Psoas muscle (tissue), 8 donors: ENCODE results near the gene DHX40. TPM values are rescaled to one million over a fixed set of nuclear protein-coding genes. Genes with fewer than 3 reads are reported as not detected.

Experiments
- ATAC-seq, 4 donors: fragments of 200-7000 bp; cut with Tn5 transposase; one replicate each; pipeline ENCODE4 v1.9.1; 2020; ENCODE audit warnings: moderate library complexity in 3 of 4, mild to moderate bottlenecking in 2 of 4
- DNase-seq, 2 donors: peaks; one replicate each; pipeline ENCODE4 v3.0.0-alpha.2; 2020
- H3K27ac ChIP-seq: fragments of 200-600 bp; one replicate; pipeline ENCODE4 v1.8.0; 2022
- H3K27me3 ChIP-seq, 3 donors: fragments of 200-600 bp in 1 of 3; one replicate each; pipeline versions ENCODE4 v1.6.1 to v1.8.0; 2013 to 2022; ENCODE audit warnings: low read length in 2 of 3, mild to moderate bottlenecking in 2 of 3, moderate library complexity in 1 of 3; ENCODE audit not compliant: insufficient read depth in 3 of 3
- H3K36me3 ChIP-seq, 2 donors: fragments of 200-600 bp in 1 of 2; one replicate each; pipeline versions ENCODE4 v1.6.1 to v1.8.0; 2013 to 2022; ENCODE audit warnings: low read depth in 1 of 2, mild to moderate bottlenecking in 1 of 2, moderate library complexity in 1 of 2; ENCODE audit not compliant: insufficient read depth in 1 of 2
- H3K4me1 ChIP-seq: fragments of 200-600 bp; one replicate; pipeline ENCODE4 v1.8.0; 2022
- H3K4me3 ChIP-seq: fragments of 200-600 bp; one replicate; pipeline ENCODE4 v1.8.0; 2022; ENCODE audit warnings: mild to moderate bottlenecking
- H3K9me3 ChIP-seq: fragments of 200-600 bp; one replicate; pipeline ENCODE4 v1.8.0; 2022
- CTCF ChIP-seq: fragments of 200-600 bp; IDR thresholded peaks from one replicate; pipeline ENCODE4 v1.8.0; 2022; ENCODE audit warnings: antibody characterized with exemption
- WGBS, 3 donors: extraction: QIAGEN DNeasy Blood & Tissue Kit; methylation state at CpG; one replicate each; pipeline versions ENCODE4 v1.1.6 to v1.1.7; 2013; 5-methylcytosine and 5-hydroxymethylcytosine counted together
- intact Hi-C, 2 donors: fragments of 100-400 bp; cut with DNase I; formaldehyde crosslinking; loops; one replicate each; pipeline versions ENCODE4 v1.11.0 to v1.14.2; 2022
- polyA plus RNA-seq, 3 donors: library from polyadenylated mRNA; stranded (reverse); fragments of 200-250 nt; gene quantifications; one replicate each; pipeline ENCODE4 v1.2.3, GENCODE V29; 2013
- total RNA-seq, 4 donors: library from RNA; stranded (reverse); fragmentation: NEBNext Ultra II Directional in 2 of 4; extraction: Animal tissue kit (Norgen Biotek cat#: 25700) in 2 of 4; gene quantifications; one replicate each; pipeline versions ENCODE4 v1.2.1 to v1.2.4, GENCODE V29; 2021 to 2023
- donor health status: healthy with polysubstance abuse.
- donor health status: DM: no; HTN: no; CAD: no; lungs with moderate emphysema.
- donor health status: Bipolar disorder and iron deficiency.
- donor health status: healthy.
- donor health status: DM: yes; HTN: yes; CAD: no.
- donor health status: DM: no; HTN: no; CAD: no.
- donor health status: DM: no; HTN: no; CAD: no.
- donor health status: DM: yes; HTN: yes; CAD: no.

DHX40 gene
- total and polyA plus RNA-seq, 7 donors, result 8.5 to 21.8 (median 17.2) TPM

DNA sequence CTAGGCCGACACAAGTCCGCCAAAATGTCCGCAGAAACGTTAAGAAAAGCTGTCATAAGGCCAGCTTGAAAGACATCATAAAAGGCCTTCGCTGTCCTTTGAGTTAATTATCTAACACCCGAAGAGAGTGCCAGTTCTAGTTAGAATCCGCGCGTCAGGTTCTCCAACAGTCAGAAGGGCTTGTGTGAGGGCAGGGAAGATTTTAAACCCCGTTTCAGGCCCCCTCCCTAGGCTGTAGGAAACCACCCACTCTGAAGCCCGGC is 53.6 kb downstream of the DHX40 start:
- no peak for TF ChIP-seq CTCF
- Histone ChIP-seq H3K27me3 (no peaks in the 10 kb centered on the region), H3K4me3 (peak overlapping the region; percentile 85), H3K9me3 (no peaks in the 10 kb centered on the region), H3K36me3 (peaks cover 0 to 3% of the 10 kb centered on the region in 2 donors), H3K4me1 (peaks cover 36% of the 10 kb centered on the region), H3K27ac (peak overlapping the region; percentile 98)
- ATAC-seq (no peak), DNase-seq (no peak)
- 0 to 1% (median 0%) methylated on average over 11 of the region's 11 CpGs for WGBS, 3 donors
- intact Hi-C loops, result loop anchor here in 1 of 2 donors (10.0 kb wide), 1 partner anchor 54 kb away; the partner anchor contains the start of gene DHX40

GRCh38 chr17:59619298-59620063 is 54.1 kb downstream of the DHX40 start, which contains the start of gene CLTC:
Gene CLTC (plus strand): TSS chr17:59619895. CDS start chr17:59620132, 237 bp downstream.
- peaks cover 37% of the 10 kb centered on the region for H3K4me1 ChIP-seq
- peak within 1 kb of the TSS; percentile 98 for H3K27ac ChIP-seq
- H3K27me3 ChIP-seq, result no peaks in the 10 kb centered on the region
- no peaks in the 10 kb centered on the region for H3K36me3 ChIP-seq
- intact Hi-C loops, result loop anchor here in 1 of 2 donors (10.0 kb wide), 1 partner anchor 55 kb away; the partner anchor contains the start of gene DHX40
- DNase-seq, result peak; percentile 92 to 96
- 0 to 1% (median 0%) methylated on average over 50 to 65 of the region's 65 CpGs for WGBS, 3 donors
- H3K4me3 ChIP-seq, result peak within 1 kb of the TSS; percentile 85
- peak; percentile 91 to 94 (median 92) for ATAC-seq
- no peaks in the 10 kb centered on the region for H3K9me3 ChIP-seq
- no peak for TF ChIP-seq CTCF

GRCh38 chr17:59620064-59620359 is 54.6 kb downstream of the DHX40 start:
- intact Hi-C loops, result no loop called here
- Histone ChIP-seq H3K27me3 (no peaks in the 10 kb centered on the region), H3K4me1 (peaks cover 37% of the 10 kb centered on the region), H3K4me3 (peak overlapping the region; percentile 85), H3K27ac (peak overlapping the region; percentile 98), H3K36me3 (no peaks in the 10 kb centered on the region), H3K9me3 (no peaks in the 10 kb centered on the region)
- ATAC-seq (peak in 1 of 4 donors; percentile 0), DNase-seq (no peak)
- WGBS, 3 donors, result 0 to 2% (median 1%) methylated on average over 13 of the region's 13 CpGs
- TF ChIP-seq CTCF, result no peak

- Histone ChIP-seq H3K27me3 (no peaks in the 10 kb centered on the region), H3K36me3 (no peaks in the 10 kb centered on the region), H3K4me1 (peaks cover 42% of the 10 kb centered on the region), H3K4me3 (peak overlapping the region; percentile 85), H3K27ac (peak overlapping the region; percentile 98), H3K9me3 (no peaks in the 10 kb centered on the region)
- intact Hi-C loops, result no loop called here
- WGBS, 3 donors, result 1 to 2% (median 1%) methylated on average over 14 of the region's 14 CpGs
- DNase-seq (peak in 1 of 2 donors; percentile 31), ATAC-seq (peak in 3 of 4 donors; percentile 2 to 28 (median 20))
- no peak for TF ChIP-seq CTCF
Measured at GRCh38 chr17:59620518-59621259, 55.3 kb downstream of the DHX40 start.
